Right lobe of liver (tissue), 6 donors: ENCODE results near the gene PRDM16. TPM values are rescaled to one million over a fixed set of nuclear protein-coding genes. Genes with fewer than 3 reads are reported as not detected.
A peak's percentile ranks its signal among the peaks of the same experiment; 100 is the strongest.

Experiments used
- ATAC-seq, 4 donors: fragments of 200-7000 bp; cut with Tn5 transposase; one replicate each; pipeline ENCODE4 v1.9.1; 2020; ENCODE audit warnings: mild to moderate bottlenecking in 4 of 4, moderate library complexity in 4 of 4
- DNase-seq, 3 donors: peaks; one replicate each; pipeline ENCODE4 v3.0.0-alpha.2; 2020
- H3K27ac ChIP-seq, 3 donors: fragments of 200-600 bp; one replicate each; pipeline ENCODE4 v1.8.0; 2022
- H3K27me3 ChIP-seq, 2 donors: fragments of 200-600 bp; one replicate each; pipeline ENCODE4 v1.8.0; 2022
- H3K36me3 ChIP-seq, 4 donors: fragments of 200-600 bp; sonication (generic) in 1 of 4; one replicate each; pipeline versions ENCODE4 v1.5.1 to v1.8.0; 2017 to 2022; ENCODE audit warnings: control low read depth in 1 of 4
- H3K4me1 ChIP-seq, 4 donors: fragments of 200-600 bp; sonication (generic) in 1 of 4; one replicate each; pipeline versions ENCODE4 v1.5.1 to v1.8.0; 2017 to 2022; ENCODE audit warnings: control low read depth in 1 of 4
- H3K4me3 ChIP-seq, 3 donors: fragments of 200-600 bp; one replicate each; pipeline ENCODE4 v1.8.0; 2022
- H3K9me3 ChIP-seq, 4 donors: fragments of 200-600 bp; sonication (generic) in 1 of 4; one replicate each; pipeline versions ENCODE4 v1.5.1 to v1.8.0; 2017 to 2022; ENCODE audit warnings: control low read depth in 1 of 4
- CTCF ChIP-seq, 4 donors: fragments of 200-600 bp in 3 of 4; fragments of 450-650 bp in 1 of 4; IDR thresholded peaks; one replicate each; pipeline versions ENCODE4 v1.5.1 to v1.8.0; 2016 to 2022; ENCODE audit warnings: antibody characterized with exemption in 4 of 4, mild to moderate bottlenecking in 2 of 4
- POLR2A ChIP-seq: fragments of 450-650 bp; IDR thresholded peaks from one replicate; pipeline ENCODE4 v1.6.1; 2017; ENCODE audit warnings: antibody characterized with exemption, mild to moderate bottlenecking
- WGBS: methylation state at CpG from one replicate; pipeline ENCODE4 v1.1.6; 2018; ENCODE audit warnings: low coverage, low lambda C conversion rate; ENCODE audit not compliant: insufficient coverage; ENCODE audit errors: missing lambda C conversion rate; 5-methylcytosine and 5-hydroxymethylcytosine counted together
- intact Hi-C, 2 donors: fragments of 100-400 bp; cut with DNase I; formaldehyde crosslinking; loops; one replicate each; pipeline versions ENCODE4 v1.11.2 to v1.14.1; 2022
- total RNA-seq, 6 experiments: library from RNA; depleted of rRNA in 2 of 6; stranded (reverse); fragments of >200 nt in 2 of 6; fragmentation: NEBNext Ultra II Directional in 3 of 6; extraction: Animal tissue kit (Norgen Biotek cat#: 25700) in 3 of 6; gene quantifications; one replicate each; pipeline versions ENCODE4 v1.1.0 to v1.2.4, GENCODE V29; 2016 to 2023
- donor health status: DM: no; HTN: yes; CAD: no.
- donor health status: DM: no; HTN: no; CAD: no.
- donor health status: DM: no; HTN: no; CAD: no.
- donor health status: DM: no; HTN: yes; CAD: no.
- donor health status: DM: no; HTN: yes; CAD: no.

Gene PRDM16
- total RNA-seq, 6 experiments from 2014 or later: 0.06 to 0.75 (median 0.28) TPM

- Histone ChIP-seq H3K27ac (no peak overlapping the region), H3K4me3 (peak overlapping the region in 1 of 3 donors; percentile 24), H3K4me1 (peaks cover 0 to 12% (median 0%) of the 10 kb centered on the region in 4 donors), H3K9me3 (no peaks in the 10 kb centered on the region), H3K27me3 (no peaks in the 10 kb centered on the region), H3K36me3 (no peaks in the 10 kb centered on the region)
- ATAC-seq: peak; percentile 79 to 90 (median 88)
- intact Hi-C loops: no loop called here
- TF ChIP-seq POLR2A (no peak), CTCF (IDR thresholded peaks at IDR 0.05) (no peak)
- WGBS: 51% methylated on average over 23 of the region's 37 CpGs
- peak in 2 of 3 donors; percentile 63 to 72 for DNase-seq
These were observed 150.2 kb downstream of the PRDM16 start for GRCh38 chr1:3219005-3219790.

GRCh38 chr1:3219791-3220467 lies 150.9 kb downstream of the PRDM16 start:
- TF ChIP-seq POLR2A (no peak), CTCF (IDR thresholded peaks at IDR 0.05) (no peak)
- intact Hi-C loops: no loop called here
- H3K27ac ChIP-seq: no peak overlapping the region
- ATAC-seq (no peak), DNase-seq (no peak)
- peaks cover 0 to 12% (median 0%) of the 10 kb centered on the region in 4 donors for H3K4me1 ChIP-seq
- H3K9me3 ChIP-seq: no peaks in the 10 kb centered on the region
- WGBS: 54% methylated on average over 6 of the region's 32 CpGs
- H3K27me3 ChIP-seq: no peaks in the 10 kb centered on the region
- no peak overlapping the region for H3K4me3 ChIP-seq
- no peaks in the 10 kb centered on the region for H3K36me3 ChIP-seq

DNA sequence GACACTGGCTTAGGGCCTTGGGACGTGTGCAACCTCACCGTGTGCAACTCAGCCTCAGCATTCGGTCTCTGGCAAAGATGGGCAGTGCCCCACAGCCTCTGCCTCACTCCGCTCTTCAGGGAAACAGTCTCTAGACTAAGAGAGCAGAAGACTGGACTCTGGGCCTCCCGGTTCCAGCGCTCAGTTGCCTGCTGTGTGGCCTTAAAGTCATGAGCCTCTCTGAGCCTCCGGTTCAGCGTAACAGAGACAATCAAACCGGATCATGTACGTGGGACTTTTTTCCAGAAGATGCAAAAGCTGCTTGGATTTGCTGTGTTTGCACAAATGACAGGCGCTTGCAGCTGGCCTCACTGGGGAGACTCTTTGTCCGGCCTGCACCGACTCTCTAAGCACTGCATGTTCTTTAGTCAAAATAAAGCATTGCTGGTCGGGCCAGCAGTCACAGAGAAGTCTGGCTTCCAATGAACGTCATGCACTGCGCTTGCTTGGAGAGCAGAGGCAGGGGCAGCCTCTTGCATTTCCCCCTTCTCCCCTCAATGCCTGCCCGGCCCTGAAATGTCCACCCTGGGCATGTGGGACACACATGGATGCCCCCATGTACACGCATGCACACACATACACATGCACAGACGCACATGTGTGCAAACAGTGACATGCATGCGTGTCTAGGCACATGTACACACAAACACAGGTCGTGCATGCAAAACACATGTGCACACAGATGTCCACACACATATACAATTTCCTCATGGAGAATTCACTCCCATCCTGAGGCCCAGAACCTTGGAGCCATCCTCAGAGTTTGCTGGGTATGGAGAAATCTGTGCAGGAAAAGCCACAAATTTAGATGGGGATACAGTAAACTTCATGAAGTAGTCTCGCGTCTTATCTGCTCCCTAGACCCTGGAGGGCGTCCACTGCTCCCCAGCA lies 152.4 kb downstream of the PRDM16 start:
- no peaks in the 10 kb centered on the region for H3K27me3 ChIP-seq
- H3K4me3 ChIP-seq: no peak overlapping the region
- H3K27ac ChIP-seq: no peak overlapping the region
- TF ChIP-seq CTCF (IDR thresholded peaks at IDR 0.05) (no peak), POLR2A (no peak)
- WGBS: 67% methylated on average over 9 of the region's 24 CpGs
- H3K4me1 ChIP-seq: peaks cover 0 to 12% (median 0%) of the 10 kb centered on the region in 4 donors
- DNase-seq (no peak), ATAC-seq (no peak)
- no peaks in the 10 kb centered on the region for H3K9me3 ChIP-seq
- intact Hi-C loops: no loop called here
- no peaks in the 10 kb centered on the region for H3K36me3 ChIP-seq

DNA sequence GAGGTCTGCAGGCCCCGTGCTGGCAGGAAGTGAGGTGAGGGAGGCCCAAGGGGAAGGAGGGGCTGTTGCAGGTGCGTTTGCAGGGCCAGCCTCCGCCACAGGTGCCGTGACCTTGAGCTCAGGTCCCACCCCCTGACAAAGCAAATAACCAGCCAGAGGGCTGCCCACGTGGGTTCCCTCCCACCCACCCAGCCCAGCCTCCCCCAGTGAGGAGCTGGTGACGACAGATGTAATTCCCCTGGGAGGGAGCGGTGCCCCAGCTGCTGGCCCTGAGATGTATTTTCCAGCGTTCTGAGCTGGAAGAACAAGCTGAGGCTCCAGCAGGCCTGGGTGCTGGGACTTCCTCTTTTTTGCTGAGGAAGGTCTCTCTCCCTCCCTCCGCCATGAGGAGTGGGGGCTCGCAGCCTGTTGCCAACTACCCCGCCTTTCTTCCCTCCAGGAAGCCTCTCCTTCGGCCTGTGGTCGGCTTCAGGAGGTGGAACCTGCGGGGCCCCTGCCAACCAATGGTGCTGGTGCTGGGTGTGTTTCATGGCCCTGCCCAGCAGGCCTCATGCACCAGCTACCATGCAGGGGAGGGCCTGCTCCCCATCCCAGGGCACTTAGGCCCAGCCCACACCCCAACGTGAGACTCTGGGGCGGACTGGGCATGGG lies 153.2 kb downstream of the PRDM16 start:
- peak in 1 of 4 donors; percentile 7 for ATAC-seq
- Histone ChIP-seq H3K9me3 (no peaks in the 10 kb centered on the region), H3K27ac (no peak overlapping the region), H3K4me1 (peaks cover 0 to 12% (median 0%) of the 10 kb centered on the region in 4 donors), H3K4me3 (no peak overlapping the region), H3K27me3 (no peaks in the 10 kb centered on the region), H3K36me3 (no peaks in the 10 kb centered on the region)
- intact Hi-C loops: no loop called here
- 6% methylated on average over 3 of the region's 16 CpGs for WGBS
- DNase-seq: no peak
- TF ChIP-seq CTCF (IDR thresholded peaks at IDR 0.05) (no peak), POLR2A (no peak)
